Panc1 (cell line): ENCODE data around the gene AHDC1. TPM values are rescaled to one million over a fixed set of nuclear protein-coding genes. Genes with fewer than 3 reads are reported as not detected.

Experiments used
- ATAC-seq: fragments of 200-7000 bp; cut with Tn5 transposase; 2 replicates; pipeline ENCODE4 v1.9.1; 2020; ENCODE audit warnings: mild to moderate bottlenecking, moderate library complexity
- BruUV-seq: library from RNA; stranded (reverse); fragments of 400-500 nt; replicated peaks from 2 replicates; lab custom pipeline; 2021; lab: Mats Ljungman, UMichigan
- CTCF ChIA-PET: fragments of 300-600 bp; sonication (Branson Sonifier 250); formaldehyde crosslinking; loops from one replicate; lab custom pipeline; 2022; ENCODE audit warnings: antibody characterized with exemption; lab: Charles Lee
- POLR2A ChIA-PET: fragments of 300-600 bp; sonication (Branson Sonifier 250); formaldehyde crosslinking; loops from one replicate; lab custom pipeline; 2022; ENCODE audit warnings: antibody characterized with exemption; lab: Charles Lee
- DNase-seq: peaks from one replicate; pipeline ENCODE4 v3.0.0-alpha.2; 2010; ENCODE audit warnings: low read depth, low spot score
- H3K27ac ChIP-seq: 2 replicates; pipeline ENCODE4 v1.5.1; 2011; ENCODE audit warnings: mild to moderate bottlenecking, low read length, inconsistent platforms
- H3K27me3 ChIP-seq: fragments of 200-500 bp; sonication (Bioruptor generic); 2 replicates; pipeline ENCODE4 v1.6.0; 2014; ENCODE audit warnings: low read length, inconsistent platforms; ENCODE audit not compliant: control insufficient read depth, insufficient read depth
- H3K36me3 ChIP-seq: fragments of 200-500 bp; sonication (Bioruptor generic); 2 replicates; pipeline ENCODE4 v1.5.1; 2014; ENCODE audit warnings: inconsistent platforms, mild to moderate bottlenecking, low read length, moderate library complexity; ENCODE audit not compliant: control insufficient read depth, insufficient read depth
- H3K4me1 ChIP-seq: 2 replicates; pipeline ENCODE4 v1.5.1; 2011; ENCODE audit warnings: inconsistent platforms, mild to moderate bottlenecking, low read length, moderate library complexity; ENCODE audit not compliant: control insufficient read depth, insufficient read depth
- H3K4me3 ChIP-seq, 2 experiments: 2 replicates each; pipeline ENCODE4 v1.5.1; 2011 to 2012; ENCODE audit warnings: low read depth in 2 of 2, low read length in 2 of 2, mild to moderate bottlenecking in 2 of 2, inconsistent platforms in 1 of 2, moderate library complexity in 1 of 2
- H3K9me3 ChIP-seq: fragments of 200-500 bp; sonication (Bioruptor generic); 2 replicates; pipeline ENCODE4 v1.5.1; 2014; ENCODE audit warnings: low read depth, mild to moderate bottlenecking, inconsistent platforms, low read length, moderate library complexity; ENCODE audit not compliant: control insufficient read depth, insufficient read depth
- POLR2AphosphoS5 ChIP-seq: IDR thresholded peaks from 2 replicates; pipeline ENCODE4 v1.6.1; 2012; ENCODE audit warnings: mild to moderate bottlenecking, low read depth, low read length, moderate library complexity
- SIN3A ChIP-seq: IDR thresholded peaks from 2 replicates; pipeline ENCODE4 v1.6.1; 2012; ENCODE audit warnings: low read depth, mild to moderate bottlenecking, low read length, moderate library complexity, borderline replicate concordance; ENCODE audit not compliant: insufficient read depth
- TCF7L2 ChIP-seq: IDR thresholded peaks from 2 replicates; pipeline ENCODE4 v1.6.1; 2011; ENCODE audit warnings: mild to moderate bottlenecking, low read depth, low read length, inconsistent platforms
- in situ Hi-C: cut with HindIII; loops from 2 replicates; pipeline ENCODE4 v1.10.0; 2016; ENCODE audit warnings: low sequenced_read_pairs, low pct_unique_long_range_greater_than_20kb
- intact Hi-C: fragments of 100-400 bp; cut with micrococcal nuclease; formaldehyde crosslinking; loops from one replicate; pipeline ENCODE4 v1.10.0; 2022; ENCODE audit not compliant: unreplicated experiment
- total RNA-seq: library from RNA; stranded (reverse); gene quantifications from one replicate; pipeline ENCODE4 v1.2.1, GENCODE V29; 2021; ENCODE audit not compliant: unreplicated experiment
- TF ChIP-seq, protein P1 (sequence below): fragments of 450-650 bp; IDR thresholded peaks from 2 replicates; pipeline ENCODE4 v1.5.1; 2017; ENCODE audit warnings: mild to moderate bottlenecking
- TF ChIP-seq, protein P2 (sequence below), 2 experiments: IDR thresholded peaks; 2 replicates each; pipeline ENCODE4 v1.6.1; 2011 to 2012; ENCODE audit warnings: low read depth in 2 of 2, control low read depth in 1 of 2, low read length in 1 of 2, mild to moderate bottlenecking in 1 of 2, moderate library complexity in 1 of 2; ENCODE audit not compliant: insufficient read depth in 1 of 2

Gene AHDC1
- total RNA-seq, 1 experiment from 2014 or later, result 47.1 TPM

DNA sequence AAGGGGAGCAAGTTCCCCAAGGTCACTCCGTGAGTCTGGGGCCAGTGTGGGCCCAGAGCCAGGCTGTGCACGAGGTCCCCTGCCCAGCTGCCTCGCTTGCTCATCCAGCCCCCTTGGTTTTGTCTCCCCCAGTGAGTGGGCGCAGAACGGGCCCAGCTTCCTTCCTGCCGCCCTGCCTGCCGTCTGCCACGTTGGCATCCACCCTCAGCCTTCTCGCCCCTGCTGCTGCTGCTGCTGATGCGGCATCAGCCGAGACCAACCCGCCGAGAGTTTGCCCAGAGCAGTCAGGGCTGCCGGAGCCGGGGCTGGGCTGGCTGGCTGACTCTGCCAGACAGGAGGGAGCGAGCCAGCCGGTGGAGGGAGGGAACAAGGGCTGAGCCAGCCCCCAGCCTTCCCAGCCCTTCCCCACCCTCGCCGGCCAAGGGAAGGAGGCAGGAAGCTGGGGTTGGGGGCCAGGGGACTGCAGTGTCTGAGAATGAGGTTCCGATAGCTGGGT is 82.6 kb downstream of the AHDC1 start:
- DNase-seq, result no peak
- Histone ChIP-seq H3K4me1 (peaks cover 20% of the 10 kb centered on the region), H3K27me3 (no peaks in the 10 kb centered on the region), H3K4me3 (no peak overlapping the region), H3K36me3 (no peaks in the 10 kb centered on the region), H3K9me3 (no peaks in the 10 kb centered on the region), H3K27ac (no peak overlapping the region)
- TF ChIP-seq SIN3A, result no peak
- TF ChIP-seq, protein P1, sequence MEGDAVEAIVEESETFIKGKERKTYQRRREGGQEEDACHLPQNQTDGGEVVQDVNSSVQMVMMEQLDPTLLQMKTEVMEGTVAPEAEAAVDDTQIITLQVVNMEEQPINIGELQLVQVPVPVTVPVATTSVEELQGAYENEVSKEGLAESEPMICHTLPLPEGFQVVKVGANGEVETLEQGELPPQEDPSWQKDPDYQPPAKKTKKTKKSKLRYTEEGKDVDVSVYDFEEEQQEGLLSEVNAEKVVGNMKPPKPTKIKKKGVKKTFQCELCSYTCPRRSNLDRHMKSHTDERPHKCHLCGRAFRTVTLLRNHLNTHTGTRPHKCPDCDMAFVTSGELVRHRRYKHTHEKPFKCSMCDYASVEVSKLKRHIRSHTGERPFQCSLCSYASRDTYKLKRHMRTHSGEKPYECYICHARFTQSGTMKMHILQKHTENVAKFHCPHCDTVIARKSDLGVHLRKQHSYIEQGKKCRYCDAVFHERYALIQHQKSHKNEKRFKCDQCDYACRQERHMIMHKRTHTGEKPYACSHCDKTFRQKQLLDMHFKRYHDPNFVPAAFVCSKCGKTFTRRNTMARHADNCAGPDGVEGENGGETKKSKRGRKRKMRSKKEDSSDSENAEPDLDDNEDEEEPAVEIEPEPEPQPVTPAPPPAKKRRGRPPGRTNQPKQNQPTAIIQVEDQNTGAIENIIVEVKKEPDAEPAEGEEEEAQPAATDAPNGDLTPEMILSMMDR, result no peak
- no peak for TF ChIP-seq TCF7L2
- no peak for TF ChIP-seq POLR2AphosphoS5
- TF ChIP-seq, protein P2, sequence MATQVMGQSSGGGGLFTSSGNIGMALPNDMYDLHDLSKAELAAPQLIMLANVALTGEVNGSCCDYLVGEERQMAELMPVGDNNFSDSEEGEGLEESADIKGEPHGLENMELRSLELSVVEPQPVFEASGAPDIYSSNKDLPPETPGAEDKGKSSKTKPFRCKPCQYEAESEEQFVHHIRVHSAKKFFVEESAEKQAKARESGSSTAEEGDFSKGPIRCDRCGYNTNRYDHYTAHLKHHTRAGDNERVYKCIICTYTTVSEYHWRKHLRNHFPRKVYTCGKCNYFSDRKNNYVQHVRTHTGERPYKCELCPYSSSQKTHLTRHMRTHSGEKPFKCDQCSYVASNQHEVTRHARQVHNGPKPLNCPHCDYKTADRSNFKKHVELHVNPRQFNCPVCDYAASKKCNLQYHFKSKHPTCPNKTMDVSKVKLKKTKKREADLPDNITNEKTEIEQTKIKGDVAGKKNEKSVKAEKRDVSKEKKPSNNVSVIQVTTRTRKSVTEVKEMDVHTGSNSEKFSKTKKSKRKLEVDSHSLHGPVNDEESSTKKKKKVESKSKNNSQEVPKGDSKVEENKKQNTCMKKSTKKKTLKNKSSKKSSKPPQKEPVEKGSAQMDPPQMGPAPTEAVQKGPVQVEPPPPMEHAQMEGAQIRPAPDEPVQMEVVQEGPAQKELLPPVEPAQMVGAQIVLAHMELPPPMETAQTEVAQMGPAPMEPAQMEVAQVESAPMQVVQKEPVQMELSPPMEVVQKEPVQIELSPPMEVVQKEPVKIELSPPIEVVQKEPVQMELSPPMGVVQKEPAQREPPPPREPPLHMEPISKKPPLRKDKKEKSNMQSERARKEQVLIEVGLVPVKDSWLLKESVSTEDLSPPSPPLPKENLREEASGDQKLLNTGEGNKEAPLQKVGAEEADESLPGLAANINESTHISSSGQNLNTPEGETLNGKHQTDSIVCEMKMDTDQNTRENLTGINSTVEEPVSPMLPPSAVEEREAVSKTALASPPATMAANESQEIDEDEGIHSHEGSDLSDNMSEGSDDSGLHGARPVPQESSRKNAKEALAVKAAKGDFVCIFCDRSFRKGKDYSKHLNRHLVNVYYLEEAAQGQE (IDR thresholded peaks at IDR 0.05; ENCODE audit: insufficient read depth in 1 of 2, low read depth in 2 of 2, low read length in 1 of 2), result no peak
- no TSS peak for BruUV-seq
- POLR2A ChIA-PET, result no interaction called here
- CTCF ChIA-PET, result no interaction called here
- intact Hi-C loops (no loop called here), in situ Hi-C loops (no loop called here)
- ATAC-seq, result no peak

DNA sequence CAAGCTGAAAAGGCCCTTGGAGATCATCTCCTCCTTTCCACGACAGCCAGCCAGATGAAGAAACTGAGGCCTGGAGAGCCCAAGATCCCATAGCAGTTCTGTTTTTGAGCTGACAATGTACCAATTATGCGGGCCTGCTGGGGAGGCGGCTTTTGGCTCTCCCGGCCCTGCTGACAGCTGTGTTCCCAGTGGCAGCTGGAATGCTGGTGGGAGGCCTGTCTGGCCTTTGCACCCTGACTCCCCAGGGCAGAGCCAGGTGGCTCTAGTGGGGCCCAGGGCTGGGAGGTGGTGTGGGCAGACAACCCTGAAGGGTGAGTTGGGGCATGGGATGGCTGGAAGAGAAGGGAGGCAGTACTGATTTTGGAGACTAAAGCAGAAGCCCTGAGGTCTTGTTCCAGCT is 83.3 kb downstream of the AHDC1 start:
- DNase-seq (no peak), ATAC-seq (no peak)
- CTCF ChIA-PET, result no interaction called here
- Histone ChIP-seq H3K4me3 (no peak overlapping the region), H3K4me1 (peaks cover 16% of the 10 kb centered on the region), H3K9me3 (no peaks in the 10 kb centered on the region), H3K36me3 (no peaks in the 10 kb centered on the region), H3K27ac (no peak overlapping the region), H3K27me3 (no peaks in the 10 kb centered on the region)
- intact Hi-C loops, result no loop called here
- TF ChIP-seq, protein P2 (IDR thresholded peaks at IDR 0.05; ENCODE audit: insufficient read depth in 1 of 2, low read depth in 2 of 2, low read length in 1 of 2), result no peak
- TF ChIP-seq TCF7L2 (no peak), POLR2AphosphoS5 (no peak), SIN3A (no peak)
- TF ChIP-seq, protein P1, result no peak
- BruUV-seq, result no TSS peak
- in situ Hi-C loops, result no loop called here
- POLR2A ChIA-PET, result no interaction called here
